Left colon (tissue), 2 donors: ENCODE data around the gene CAD. TPM values are rescaled to one million over a fixed set of nuclear protein-coding genes. Genes with fewer than 3 reads are reported as not detected.

ENCODE experiments used
- ATAC-seq: fragments of 200-7000 bp; cut with Tn5 transposase; one replicate; pipeline ENCODE4 v1.9.1; 2020; ENCODE audit warnings: mild to moderate bottlenecking, moderate library complexity
- DNase-seq, 2 donors: peaks; one replicate each; pipeline ENCODE4 v3.0.0-alpha.2; 2020
- intact Hi-C, 2 donors: fragments of 100-400 bp; cut with DNase I in 1 of 2; cut with micrococcal nuclease in 1 of 2; formaldehyde crosslinking; loops; one replicate each; pipeline versions ENCODE4 v1.11.2 to v1.14.0; 2022; cut with DNase I, micrococcal nuclease
- total RNA-seq, 2 donors: library from RNA; stranded (reverse); fragmentation: NEBNext Ultra II Directional; extraction: Animal tissue kit (Norgen Biotek cat#: 25700); gene quantifications; one replicate each; pipeline ENCODE4 v1.2.1, GENCODE V29; 2021
- donor health status: DM: no; HTN: no; CAD: no.
- donor health status: DM: yes; HTN: yes; CAD: no.

CAD gene
- total RNA-seq, 2 donors from 2014 or later: 13.9 to 23.7 TPM

DNA sequence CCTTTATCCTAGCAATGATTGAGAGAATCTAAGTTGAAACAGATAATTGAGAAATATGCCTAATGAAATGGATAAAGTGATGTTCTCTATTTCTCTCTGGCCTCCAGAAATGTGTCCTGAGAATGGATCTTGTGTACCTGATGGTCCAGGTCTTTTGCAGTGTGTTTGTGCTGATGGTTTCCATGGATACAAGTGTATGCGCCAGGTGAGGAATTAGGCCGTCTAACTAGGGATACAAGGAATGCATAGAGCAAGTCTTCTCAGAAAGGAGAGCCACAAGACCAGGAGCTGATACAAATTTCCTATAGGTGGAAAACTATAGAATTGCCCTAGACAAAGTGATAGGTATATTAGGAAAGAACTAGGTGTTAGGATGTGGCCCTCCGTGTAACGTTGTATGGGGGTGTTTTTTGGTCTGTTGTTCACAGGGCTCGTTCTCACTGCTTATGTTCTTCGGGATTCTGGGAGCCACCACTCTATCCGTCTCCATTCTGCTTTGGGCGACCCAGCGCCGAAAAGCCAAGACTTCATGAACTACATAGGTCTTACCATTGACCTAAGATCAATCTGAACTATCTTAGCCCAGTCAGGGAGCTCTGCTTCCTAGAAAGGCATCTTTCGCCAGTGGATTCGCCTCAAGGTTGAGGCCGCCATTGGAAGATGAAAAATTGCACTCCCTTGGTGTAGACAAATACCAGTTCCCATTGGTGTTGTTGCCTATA is 592 bp upstream of the CAD start:
- ATAC-seq (no peak), DNase-seq (no peak)
- intact Hi-C loops: no loop called here

DNA sequence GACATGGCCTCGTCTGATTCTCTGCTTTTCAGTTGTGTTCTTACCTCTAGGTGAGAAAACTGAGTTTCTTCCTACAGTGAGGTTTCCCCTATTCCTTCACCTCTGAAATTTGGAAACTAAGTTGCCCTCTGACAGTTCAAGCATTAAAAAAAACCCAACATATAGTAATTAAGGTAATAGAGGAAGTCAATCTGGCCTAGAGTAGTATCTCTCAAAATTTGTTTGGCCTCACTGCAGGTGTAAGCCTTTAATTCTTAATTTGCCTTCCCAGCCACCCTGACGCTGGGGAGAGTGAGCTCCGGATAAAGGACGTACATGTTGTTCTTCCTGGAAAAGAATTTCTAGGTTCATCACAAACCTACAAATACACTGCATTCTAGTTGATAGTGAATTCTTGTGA is 1.4 kb downstream of the CAD start:
- intact Hi-C loops: no loop called here
- DNase-seq (no peak), ATAC-seq (no peak)

DNA sequence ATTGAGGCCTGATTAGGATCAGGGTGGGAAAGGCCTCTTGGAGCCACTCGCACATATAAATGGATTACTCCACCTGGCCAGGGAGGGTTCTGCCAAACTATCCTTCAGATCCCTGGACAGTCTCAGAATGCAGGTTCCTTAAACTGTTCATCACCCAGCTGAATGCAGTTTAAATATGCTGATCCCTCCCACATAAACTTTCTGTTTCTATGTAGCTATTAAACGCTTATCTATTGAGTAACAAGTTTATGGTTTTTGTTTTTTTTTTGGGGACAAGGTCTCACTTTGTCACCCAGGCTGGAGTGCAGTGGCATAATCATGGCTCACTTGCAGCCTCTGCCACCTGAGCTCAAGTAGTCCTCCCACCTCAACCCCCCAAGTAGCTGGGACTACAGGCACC is 1.9 kb downstream of the CAD start:
- ATAC-seq (no peak), DNase-seq (no peak)
- intact Hi-C loops: no loop called here

DNA sequence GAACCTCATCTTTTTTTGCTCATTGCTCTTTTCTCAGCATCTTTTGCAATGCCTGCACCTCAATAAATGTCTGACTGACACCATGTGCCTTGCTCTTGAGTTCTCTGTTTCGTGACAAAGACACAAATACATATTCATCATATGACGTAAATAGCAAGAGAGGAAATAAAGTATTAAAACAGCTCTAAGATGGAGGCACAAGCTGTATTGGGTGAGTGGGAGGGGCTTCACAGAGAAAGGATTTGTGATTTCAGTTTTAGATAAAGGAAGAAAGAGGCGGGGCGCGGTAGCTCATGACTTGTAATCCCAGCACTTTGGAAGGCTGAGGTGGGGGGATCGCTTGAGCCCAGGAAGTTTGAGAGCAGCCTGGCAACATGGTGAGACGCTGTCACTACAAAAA is 2.9 kb downstream of the CAD start:
- intact Hi-C loops: no loop called here
- no peak for DNase-seq
- no peak for ATAC-seq

DNA sequence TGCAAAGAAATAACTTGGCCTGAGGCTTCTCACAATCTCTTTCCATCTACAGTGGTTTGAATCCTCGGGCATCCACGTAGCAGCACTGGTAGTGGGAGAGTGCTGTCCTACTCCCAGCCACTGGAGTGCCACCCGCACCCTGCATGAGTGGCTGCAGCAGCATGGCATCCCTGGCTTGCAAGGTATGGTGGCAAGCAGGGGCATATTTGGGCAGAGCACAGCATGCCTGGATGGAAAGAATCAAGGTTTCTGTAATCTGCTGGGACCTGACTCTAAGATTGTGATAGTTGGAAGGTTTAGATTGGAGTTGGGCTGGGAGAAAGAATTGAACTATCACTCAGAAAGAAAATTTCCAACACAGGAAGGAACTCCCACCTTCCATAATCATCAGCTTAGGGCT is 4.0 kb downstream of the CAD start:
- intact Hi-C loops: no loop called here
- DNase-seq (no peak), ATAC-seq (no peak)

DNA sequence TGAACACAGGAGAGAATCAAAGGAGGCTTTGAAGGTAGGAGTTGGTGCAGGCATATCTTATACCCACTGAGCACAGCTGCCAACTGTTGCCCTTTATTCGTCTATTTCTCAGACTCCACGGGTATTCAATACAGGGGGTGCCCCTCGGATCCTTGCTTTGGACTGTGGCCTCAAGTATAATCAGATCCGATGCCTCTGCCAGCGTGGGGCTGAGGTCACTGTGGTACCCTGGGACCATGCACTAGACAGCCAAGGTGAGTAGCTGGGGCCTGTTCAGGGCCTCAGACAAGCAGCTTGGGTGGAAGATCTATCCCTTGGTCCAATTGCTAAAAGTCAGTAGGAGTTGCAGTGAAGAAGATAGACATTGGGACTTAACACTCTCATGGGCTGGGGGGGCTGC is 5.2 kb downstream of the CAD start:
- DNase-seq (no peak), ATAC-seq (no peak)
- intact Hi-C loops: no loop called here

DNA sequence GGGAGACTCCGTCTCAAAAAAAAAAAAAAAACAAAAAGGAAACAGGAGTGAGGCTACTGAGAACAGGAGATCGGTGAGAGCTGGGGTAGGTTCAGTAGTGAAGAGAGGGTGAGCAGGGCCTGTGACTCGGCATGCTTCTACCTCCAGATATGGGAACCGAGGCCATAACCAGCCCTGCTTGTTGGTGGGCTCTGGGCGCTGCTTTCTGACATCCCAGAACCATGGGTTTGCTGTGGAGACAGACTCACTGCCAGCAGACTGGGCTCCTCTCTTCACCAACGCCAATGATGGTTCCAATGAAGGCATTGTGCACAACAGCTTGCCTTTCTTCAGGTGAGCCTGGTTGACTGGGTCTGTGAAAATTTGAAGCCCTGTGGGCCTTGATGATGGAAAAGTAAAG is 6.2 kb downstream of the CAD start:
- ATAC-seq (no peak), DNase-seq (no peak)
- intact Hi-C loops: no loop called here

DNA sequence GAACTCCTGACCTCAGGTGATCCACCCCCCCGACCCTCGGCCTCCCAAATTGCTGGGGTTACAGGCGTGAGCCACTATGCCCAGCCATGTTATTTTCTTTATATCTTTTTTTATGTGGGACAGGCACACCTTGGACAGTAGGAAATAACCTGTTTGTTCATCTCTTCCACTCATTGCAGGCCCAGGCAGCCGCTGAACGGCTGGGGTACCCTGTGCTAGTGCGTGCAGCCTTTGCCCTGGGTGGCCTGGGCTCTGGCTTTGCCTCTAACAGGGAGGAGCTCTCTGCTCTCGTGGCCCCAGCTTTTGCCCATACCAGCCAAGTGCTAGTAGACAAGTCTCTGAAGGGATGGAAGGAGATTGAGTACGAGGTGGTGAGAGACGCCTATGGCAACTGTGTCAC is 8.4 kb downstream of the CAD start:
- intact Hi-C loops: no loop called here
- no peak for DNase-seq
- no peak for ATAC-seq

DNA sequence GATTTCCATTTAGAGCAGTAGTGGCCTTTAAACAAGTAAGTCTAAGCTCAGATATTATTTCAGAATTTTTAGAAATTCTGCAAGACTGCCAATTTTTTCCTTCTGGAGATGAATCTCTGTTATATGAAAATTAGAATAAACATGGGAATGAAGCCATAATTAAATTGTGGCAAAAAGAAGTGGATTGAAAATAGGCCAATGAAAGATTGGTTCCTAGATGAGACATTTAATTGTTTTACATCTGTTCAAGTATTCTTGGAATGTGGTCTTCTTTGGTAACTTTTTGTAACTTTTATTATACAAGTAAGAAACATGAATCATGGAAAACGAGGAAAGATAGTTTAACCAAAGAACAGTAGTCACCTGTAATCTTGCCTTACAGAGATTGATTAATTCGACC is 10.3 kb downstream of the CAD start:
- DNase-seq: no peak
- ATAC-seq: no peak
- intact Hi-C loops: no loop called here

DNA sequence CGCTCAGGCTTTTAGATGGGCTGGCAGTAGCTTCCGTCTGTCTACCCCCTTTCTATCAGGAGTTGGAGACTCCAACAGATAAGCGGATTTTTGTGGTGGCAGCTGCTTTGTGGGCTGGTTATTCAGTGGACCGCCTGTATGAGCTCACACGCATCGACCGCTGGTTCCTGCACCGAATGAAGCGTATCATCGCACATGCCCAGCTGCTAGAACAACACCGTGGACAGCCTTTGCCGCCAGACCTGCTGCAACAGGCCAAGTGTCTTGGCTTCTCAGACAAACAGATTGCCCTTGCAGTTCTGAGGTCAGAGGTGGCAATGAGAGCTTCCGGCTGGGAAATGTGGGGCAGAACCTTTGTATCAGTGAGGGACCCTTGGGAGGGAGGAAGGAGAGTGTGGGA is 14.8 kb downstream of the CAD start:
- intact Hi-C loops: no loop called here
- ATAC-seq (no peak), DNase-seq (no peak)

DNA sequence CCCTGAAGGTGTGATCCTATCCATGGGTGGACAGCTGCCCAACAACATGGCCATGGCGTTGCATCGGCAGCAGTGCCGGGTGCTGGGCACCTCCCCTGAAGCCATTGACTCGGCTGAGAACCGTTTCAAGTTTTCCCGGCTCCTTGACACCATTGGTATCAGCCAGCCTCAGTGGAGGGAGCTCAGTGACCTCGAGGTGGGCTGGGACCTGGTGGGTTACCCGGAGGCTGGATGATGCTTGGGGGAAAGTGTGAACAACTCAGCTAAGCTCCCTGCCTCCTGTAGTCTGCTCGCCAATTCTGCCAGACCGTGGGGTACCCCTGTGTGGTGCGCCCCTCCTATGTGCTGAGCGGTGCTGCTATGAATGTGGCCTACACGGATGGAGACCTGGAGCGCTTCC is 16.2 kb downstream of the CAD start:
- DNase-seq (no peak), ATAC-seq (no peak)
- intact Hi-C loops: no loop called here

DNA sequence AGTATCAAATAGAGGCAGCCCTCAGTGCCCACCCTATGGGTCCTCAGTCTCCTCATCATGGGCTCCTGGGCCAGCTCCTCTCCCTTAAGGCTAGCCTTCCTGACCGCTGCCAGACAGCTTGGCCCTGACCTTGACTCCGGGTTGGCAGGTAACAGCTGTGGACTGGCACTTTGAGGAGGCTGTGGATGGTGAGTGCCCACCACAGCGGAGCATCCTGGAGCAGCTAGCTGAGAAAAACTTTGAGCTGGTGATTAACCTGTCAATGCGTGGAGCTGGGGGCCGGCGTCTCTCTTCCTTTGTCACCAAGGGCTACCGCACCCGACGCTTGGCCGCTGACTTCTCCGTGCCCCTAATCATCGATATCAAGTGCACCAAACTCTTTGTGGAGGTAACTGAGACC is 19.0 kb downstream of the CAD start:
- intact Hi-C loops: no loop called here
- no peak for ATAC-seq
- no peak for DNase-seq

DNA sequence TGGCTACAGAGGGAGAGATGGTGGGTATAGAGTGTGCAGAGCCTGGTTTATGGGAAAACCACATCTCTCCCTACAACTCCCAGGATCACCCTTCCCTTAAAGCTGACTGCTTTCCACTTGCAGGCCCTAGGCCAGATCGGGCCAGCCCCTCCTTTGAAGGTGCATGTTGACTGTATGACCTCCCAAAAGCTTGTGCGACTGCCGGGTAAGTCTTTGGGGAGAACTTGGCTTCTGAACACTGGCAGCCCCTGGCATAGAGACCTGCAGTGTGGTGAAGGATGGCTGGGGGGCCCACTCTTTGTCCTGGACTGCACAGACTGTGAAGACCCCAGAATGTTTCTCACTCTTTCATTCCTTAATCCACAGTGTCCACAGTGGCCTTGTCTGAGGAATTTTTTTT is 19.5 kb downstream of the CAD start:
- DNase-seq (no peak), ATAC-seq (no peak)
- intact Hi-C loops: no loop called here

DNA sequence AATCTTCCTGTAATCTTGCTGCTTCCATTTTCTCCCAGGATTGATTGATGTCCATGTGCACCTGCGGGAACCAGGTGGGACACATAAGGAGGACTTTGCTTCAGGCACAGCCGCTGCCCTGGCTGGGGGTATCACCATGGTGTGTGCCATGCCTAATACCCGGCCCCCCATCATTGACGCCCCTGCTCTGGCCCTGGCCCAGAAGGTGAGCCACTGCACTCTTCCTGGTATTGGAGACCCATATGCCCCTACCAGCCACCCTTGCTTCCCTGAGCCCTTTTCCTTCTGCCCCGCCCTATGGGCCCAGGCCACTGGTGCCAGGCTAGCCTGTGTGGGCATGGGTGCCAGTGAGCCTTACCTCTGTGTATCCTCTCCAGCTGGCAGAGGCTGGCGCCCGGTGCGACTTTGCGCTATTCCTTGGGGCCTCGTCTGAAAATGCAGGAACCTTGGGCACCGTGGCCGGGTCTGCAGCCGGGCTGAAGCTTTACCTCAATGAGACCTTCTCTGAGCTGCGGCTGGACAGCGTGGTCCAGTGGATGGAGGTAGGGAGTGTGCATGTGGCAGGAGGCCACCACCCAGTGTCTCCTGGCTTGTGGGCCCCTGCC is 20.3 kb downstream of the CAD start:
- no peak for ATAC-seq
- DNase-seq: no peak
- intact Hi-C loops: no loop called here

DNA sequence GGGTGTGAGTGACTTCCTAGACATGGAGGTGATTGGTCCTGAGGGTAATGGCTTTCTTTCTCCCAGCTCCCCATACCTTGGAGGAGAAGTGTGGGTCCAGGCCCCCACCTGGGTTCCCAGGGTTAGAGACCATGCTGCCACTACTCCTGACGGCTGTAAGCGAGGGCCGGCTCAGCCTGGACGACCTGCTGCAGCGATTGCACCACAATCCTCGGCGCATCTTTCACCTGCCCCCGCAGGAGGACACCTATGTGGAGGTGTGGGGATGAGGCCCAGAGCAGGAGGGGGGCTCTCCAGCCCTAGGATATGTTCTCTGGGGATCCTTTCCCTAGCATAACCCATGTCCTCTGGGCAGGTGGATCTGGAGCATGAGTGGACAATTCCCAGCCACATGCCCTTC is 21.8 kb downstream of the CAD start:
- ATAC-seq: no peak
- intact Hi-C loops: no loop called here
- DNase-seq: no peak

DNA sequence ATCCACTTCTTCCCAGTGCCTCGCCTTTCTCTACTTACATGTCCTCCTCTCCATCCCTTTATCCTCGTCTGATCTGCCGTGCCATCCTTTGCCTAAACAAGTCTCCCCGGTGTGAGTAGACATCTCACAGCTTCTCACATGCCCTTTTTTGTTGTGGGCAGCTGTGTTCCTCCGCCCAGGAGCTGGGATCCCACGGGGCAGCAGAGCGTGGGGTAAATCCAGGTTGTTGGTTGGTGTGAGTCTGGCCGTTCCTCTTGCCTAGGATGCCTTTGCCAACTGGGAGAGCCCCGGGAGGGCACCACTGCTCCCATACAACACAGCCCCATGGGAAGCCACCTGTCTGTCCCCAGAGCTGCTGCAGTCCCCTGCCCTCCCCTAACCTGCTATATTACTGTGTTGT is 23.2 kb downstream of the CAD start:
- intact Hi-C loops: no loop called here
- no peak for DNase-seq
- no peak for ATAC-seq

DNA sequence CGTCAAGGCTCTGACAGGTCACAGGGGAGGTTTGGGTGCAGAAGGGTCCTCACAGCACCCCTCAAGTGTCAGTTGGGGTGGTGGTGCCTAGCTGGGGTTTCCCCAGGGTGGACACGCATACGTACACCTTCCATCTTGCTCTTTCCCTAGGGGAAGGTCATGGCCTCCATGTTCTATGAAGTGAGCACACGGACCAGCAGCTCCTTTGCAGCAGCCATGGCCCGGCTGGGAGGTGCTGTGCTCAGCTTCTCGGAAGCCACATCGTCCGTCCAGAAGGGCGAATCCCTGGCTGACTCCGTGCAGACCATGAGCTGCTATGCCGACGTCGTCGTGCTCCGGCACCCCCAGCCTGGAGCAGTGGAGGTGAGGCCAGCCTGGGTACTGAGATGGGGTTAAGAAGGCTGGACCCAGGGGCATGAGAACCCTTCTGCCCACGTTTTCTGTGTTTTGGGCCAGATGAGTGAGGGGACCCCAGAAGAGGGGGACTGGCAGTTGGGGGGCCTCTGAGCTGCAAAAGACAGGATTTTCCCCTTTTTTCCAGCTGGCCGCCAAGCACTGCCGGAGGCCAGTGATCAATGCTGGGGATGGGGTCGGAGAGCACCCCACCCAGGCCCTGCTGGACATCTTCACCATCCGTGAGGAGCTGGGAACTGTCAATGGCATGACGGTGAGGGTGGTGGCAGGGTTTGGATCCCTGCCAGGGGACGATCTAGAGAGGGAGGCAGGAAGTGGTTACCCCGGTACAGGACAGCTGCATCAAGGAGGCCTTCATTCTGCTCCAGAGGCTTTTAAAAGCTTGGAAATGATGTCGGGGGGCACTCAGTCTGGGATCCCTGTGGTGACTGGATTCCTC is 24.8 kb downstream of the CAD start:
- DNase-seq: no peak
- intact Hi-C loops: no loop called here
- no peak for ATAC-seq

DNA sequence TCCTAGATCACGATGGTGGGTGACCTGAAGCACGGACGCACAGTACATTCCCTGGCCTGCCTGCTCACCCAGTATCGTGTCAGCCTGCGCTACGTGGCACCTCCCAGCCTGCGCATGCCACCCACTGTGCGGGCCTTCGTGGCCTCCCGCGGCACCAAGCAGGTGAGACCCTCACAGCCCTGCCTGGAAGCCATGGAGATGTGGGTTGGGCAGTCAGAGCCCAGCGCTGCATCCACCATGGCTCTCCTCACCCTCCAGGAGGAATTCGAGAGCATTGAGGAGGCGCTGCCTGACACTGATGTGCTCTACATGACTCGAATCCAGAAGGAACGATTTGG is 25.4 kb downstream of the CAD start:
- intact Hi-C loops: no loop called here
- ATAC-seq (no peak), DNase-seq (no peak)

DNA sequence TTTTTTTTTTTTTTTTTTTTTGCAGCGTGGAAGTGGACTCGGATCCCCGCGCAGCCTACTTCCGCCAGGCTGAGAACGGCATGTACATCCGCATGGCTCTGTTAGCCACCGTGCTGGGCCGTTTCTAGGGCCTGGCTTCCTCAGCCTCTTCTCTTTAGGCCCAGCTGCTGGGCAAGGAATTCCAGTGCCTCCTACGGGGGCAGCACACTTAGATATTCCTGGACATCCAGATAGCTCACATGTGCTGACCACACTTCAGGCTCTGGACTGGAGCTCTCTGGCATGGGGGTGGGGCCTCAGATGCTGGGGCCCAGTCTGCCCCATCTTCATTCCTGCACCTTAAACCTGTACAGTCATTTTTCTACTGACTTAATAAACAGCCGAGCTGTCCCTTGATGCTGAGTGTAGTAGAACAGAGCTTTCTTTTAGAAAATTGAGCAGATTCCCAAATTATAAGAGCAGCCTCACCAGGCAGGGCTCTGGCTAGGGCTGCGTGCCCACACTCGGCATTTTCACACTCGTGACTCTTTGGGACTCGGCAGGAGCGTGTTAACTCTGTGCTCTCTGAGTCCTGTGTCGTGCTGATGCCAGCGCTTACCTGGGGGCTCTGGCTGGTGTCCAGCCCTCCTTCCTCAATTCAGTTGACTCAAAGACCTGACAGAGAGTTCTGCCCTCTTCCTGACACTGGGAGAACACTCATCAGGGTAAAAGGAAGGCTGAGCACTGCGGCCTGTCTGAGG is 26.4 kb downstream of the CAD start:
- DNase-seq: no peak
- intact Hi-C loops: no loop called here
- no peak for ATAC-seq

DNA sequence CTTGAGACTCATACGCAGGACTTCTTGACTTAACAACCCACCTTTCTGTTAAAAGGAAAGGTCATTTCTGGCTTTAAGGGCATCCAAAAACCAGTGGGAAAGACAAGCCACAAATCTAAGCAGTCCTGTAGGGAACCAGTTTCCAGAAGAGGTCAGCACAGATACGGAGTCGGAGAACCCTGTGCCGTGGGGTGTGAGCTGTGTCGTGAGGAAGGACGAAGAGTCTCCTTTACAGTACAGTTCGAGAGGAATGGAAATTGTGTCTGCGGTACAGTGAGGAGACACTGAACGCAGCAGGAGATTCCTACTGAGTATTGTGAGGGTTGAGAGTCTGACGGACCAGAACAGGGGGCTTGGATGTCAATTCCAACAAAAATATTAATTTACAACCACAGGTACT is 27.9 kb downstream of the CAD start:
- intact Hi-C loops: no loop called here
- ATAC-seq (no peak), DNase-seq (no peak)
